Activated naive CD4-positive, alpha-beta T cell (primary cell): Measurements from ENCODE around the gene SUN1.

Experiments
- DNase-seq, 4 experiments: peaks; one replicate each; lab custom pipeline; 2025; lab: John Stamatoyannopoulos, UW

SUN1 gene

GRCh38 chr7:907158-907980, 75.1 kb downstream of the SUN1 start:
- DNase-seq: no peak

GRCh38 chr7:908159-908581, 75.9 kb downstream of the SUN1 start:
- no peak for DNase-seq

GRCh38 chr7:908591-909357, 76.5 kb downstream of the SUN1 start:
- peak; percentile 23 to 61 (median 34) for DNase-seq

GRCh38 chr7:909358-910329, 77.4 kb downstream of the SUN1 start:
- no peak for DNase-seq

GRCh38 chr7:910441-910861, 78.2 kb downstream of the SUN1 start:
- no peak for DNase-seq

GRCh38 chr7:910931-911431, 78.7 kb downstream of the SUN1 start:
- no peak for DNase-seq

GRCh38 chr7:911791-912480, 79.7 kb downstream of the SUN1 start:
- DNase-seq: no peak

GRCh38 chr7:913736-914520, 81.7 kb downstream of the SUN1 start:
- DNase-seq: no peak

- DNase-seq: no peak
Observed at GRCh38 chr7:914521-915194, 82.4 kb downstream of the SUN1 start.

- no peak for DNase-seq
Observed at GRCh38 chr7:915291-916218, 83.3 kb downstream of the SUN1 start.

GRCh38 chr7:916291-916941, 84.1 kb downstream of the SUN1 start:
- no peak for DNase-seq

GRCh38 chr7:917255-918117, 85.2 kb downstream of the SUN1 start:
- no peak for DNase-seq

- DNase-seq: no peak
Observed at GRCh38 chr7:918118-918425, 85.8 kb downstream of the SUN1 start.

- no peak for DNase-seq
Observed at GRCh38 chr7:918441-919113, 86.3 kb downstream of the SUN1 start.

GRCh38 chr7:919114-919442, 86.8 kb downstream of the SUN1 start:
- DNase-seq: no peak

- DNase-seq: no peak
Observed at GRCh38 chr7:919924-920341, 87.7 kb downstream of the SUN1 start.
